Loucy (cell line): ENCODE data around the gene ARHGEF26.

Experiments
- H2AFZ ChIP-seq: fragments of 200-600 bp; sonication (generic); 2 replicates; pipeline ENCODE4 v1.6.0; 2016; ENCODE audit warnings: antibody characterized with exemption, mild to moderate bottlenecking, low read length, moderate library complexity
- H3F3A ChIP-seq: fragments of 200-600 bp; 2 replicates; pipeline ENCODE4 v1.6.0; 2016; ENCODE audit warnings: antibody characterized with exemption, low read depth, mild to moderate bottlenecking
- H3K27me3 ChIP-seq: fragments of 200-600 bp; sonication (generic); 2 replicates; pipeline ENCODE4 v1.6.1; 2014; ENCODE audit warnings: low read length, mild to moderate bottlenecking; ENCODE audit not compliant: insufficient read depth, poor library complexity, severe bottlenecking
- H3K36me3 ChIP-seq: fragments of 200-600 bp; sonication (generic); 2 replicates; pipeline ENCODE4 v1.6.1; 2016; ENCODE audit warnings: low read length; ENCODE audit not compliant: insufficient read depth
- H3K4me1 ChIP-seq: fragments of 200-600 bp; sonication (generic); 2 replicates; pipeline ENCODE4 v1.5.1; 2014; ENCODE audit warnings: low read length, mild to moderate bottlenecking; ENCODE audit not compliant: insufficient read depth, poor library complexity, severe bottlenecking
- H3K4me2 ChIP-seq: fragments of 200-600 bp; sonication (generic); 2 replicates; pipeline ENCODE4 v1.6.0; 2014; ENCODE audit warnings: antibody characterized with exemption, low read length, low read depth, mild to moderate bottlenecking; ENCODE audit not compliant: poor library complexity, severe bottlenecking
- H3K4me3 ChIP-seq: fragments of 200-600 bp; sonication (generic); 2 replicates; pipeline ENCODE4 v1.5.1; 2014; ENCODE audit warnings: low read length, mild to moderate bottlenecking, mixed read lengths; ENCODE audit not compliant: poor library complexity, severe bottlenecking
- H3K79me2 ChIP-seq: fragments of 200-600 bp; sonication (generic); 2 replicates; pipeline ENCODE4 v1.6.1; 2014; ENCODE audit warnings: low read length; ENCODE audit not compliant: insufficient read depth
- H3K9ac ChIP-seq: fragments of 200-600 bp; sonication (generic); 2 replicates; pipeline ENCODE4 v1.6.0; 2014; ENCODE audit warnings: mild to moderate bottlenecking, low read depth, low read length, moderate library complexity; ENCODE audit not compliant: poor library complexity, severe bottlenecking
- H3K9me2 ChIP-seq: fragments of 200-600 bp; sonication (generic); replicated peaks from 2 replicates; pipeline ENCODE4 v1.6.1; 2016; ENCODE audit warnings: low read depth, low read length, mixed read lengths
- H3K9me3 ChIP-seq: fragments of 200-600 bp; sonication (generic); 2 replicates; pipeline ENCODE4 v1.6.1; 2014; ENCODE audit warnings: mild to moderate bottlenecking, antibody characterized with exemption, low read length, low read depth; ENCODE audit not compliant: insufficient read depth
- H4K20me1 ChIP-seq: fragments of 200-600 bp; sonication (generic); 2 replicates; pipeline ENCODE4 v1.6.0; 2014; ENCODE audit warnings: antibody characterized with exemption, low read length, mild to moderate bottlenecking; ENCODE audit not compliant: insufficient read depth, poor library complexity, severe bottlenecking
- EZH2phosphoT487 ChIP-seq: fragments of 200-600 bp; IDR thresholded peaks from 2 replicates; pipeline ENCODE4 v1.6.1; 2018; ENCODE audit warnings: antibody characterized with exemption, mild to moderate bottlenecking, moderate library complexity, borderline replicate concordance
- TF ChIP-seq, protein P1 (sequence below): fragments of 200-600 bp; sonication (generic); conservative IDR thresholded peaks from 2 replicates; pipeline ENCODE4 v1.5.1; 2014; ENCODE audit warnings: mild to moderate bottlenecking, antibody characterized with exemption, low read length

The ARHGEF26 gene

DNA sequence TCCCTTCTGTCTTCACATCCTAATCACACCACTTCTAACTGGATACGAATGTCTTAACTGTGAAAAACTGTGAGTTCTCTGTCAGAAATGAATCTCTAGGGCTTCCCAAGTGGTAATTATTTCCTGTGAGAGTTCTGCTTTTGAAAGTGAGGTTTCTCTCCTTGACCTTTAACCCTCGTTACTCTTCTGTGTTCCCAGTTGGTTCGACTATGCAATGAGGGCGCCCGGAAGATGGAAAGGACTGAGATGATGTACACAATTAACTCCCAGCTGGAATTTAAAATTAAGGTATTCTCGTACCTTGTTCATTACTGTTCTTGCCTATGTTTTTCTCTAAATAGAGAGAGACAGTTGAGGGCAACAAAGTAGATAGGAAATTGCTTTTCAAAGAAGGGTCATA lies 96.5 kb downstream of the ARHGEF26 start:
- Histone ChIP-seq H3F3A (0 out of 2 replicates have a peak, but pooled peaks cover 6% of the 10 kb centered on the region), H2AFZ (no peak overlapping the region), H3K27me3 (no peaks in the 10 kb centered on the region), H3K9me3 (no peaks in the 10 kb centered on the region), H3K9ac (no peak overlapping the region), H3K9me2 (no peaks in the 10 kb centered on the region), H3K4me1 (peaks cover 7% of the 10 kb centered on the region), H3K4me2 (no peak overlapping the region), H3K36me3 (no peaks in the 10 kb centered on the region), H3K79me2 (no peaks in the 10 kb centered on the region), H3K4me3 (no peak overlapping the region), H4K20me1 (no peaks in the 10 kb centered on the region)
- TF ChIP-seq, protein P1, sequence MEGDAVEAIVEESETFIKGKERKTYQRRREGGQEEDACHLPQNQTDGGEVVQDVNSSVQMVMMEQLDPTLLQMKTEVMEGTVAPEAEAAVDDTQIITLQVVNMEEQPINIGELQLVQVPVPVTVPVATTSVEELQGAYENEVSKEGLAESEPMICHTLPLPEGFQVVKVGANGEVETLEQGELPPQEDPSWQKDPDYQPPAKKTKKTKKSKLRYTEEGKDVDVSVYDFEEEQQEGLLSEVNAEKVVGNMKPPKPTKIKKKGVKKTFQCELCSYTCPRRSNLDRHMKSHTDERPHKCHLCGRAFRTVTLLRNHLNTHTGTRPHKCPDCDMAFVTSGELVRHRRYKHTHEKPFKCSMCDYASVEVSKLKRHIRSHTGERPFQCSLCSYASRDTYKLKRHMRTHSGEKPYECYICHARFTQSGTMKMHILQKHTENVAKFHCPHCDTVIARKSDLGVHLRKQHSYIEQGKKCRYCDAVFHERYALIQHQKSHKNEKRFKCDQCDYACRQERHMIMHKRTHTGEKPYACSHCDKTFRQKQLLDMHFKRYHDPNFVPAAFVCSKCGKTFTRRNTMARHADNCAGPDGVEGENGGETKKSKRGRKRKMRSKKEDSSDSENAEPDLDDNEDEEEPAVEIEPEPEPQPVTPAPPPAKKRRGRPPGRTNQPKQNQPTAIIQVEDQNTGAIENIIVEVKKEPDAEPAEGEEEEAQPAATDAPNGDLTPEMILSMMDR, result no peak
- TF ChIP-seq EZH2phosphoT487, result no peak

DNA sequence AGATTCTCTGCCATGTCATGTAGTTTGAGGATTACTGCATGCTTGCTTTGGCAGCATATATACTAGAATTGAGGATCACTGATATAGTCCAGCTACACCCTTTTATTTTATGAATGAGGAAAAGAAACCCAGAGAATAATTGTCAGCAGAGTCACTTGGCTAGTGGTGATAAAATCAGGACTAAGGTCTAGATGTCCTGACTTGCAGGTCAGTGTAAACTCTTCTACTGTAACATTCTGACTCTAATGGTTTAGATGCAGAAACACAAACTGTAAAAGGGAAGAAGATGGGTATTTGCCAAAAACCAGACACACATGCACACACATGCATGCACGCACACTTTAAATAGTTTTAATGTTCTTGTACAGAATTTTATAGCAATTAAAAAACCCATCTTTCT lies 97.5 kb downstream of the ARHGEF26 start:
- Histone ChIP-seq H3F3A (0 out of 2 replicates have a peak, but pooled peaks cover 6% of the 10 kb centered on the region), H3K9ac (no peak overlapping the region), H3K79me2 (no peaks in the 10 kb centered on the region), H3K9me2 (no peaks in the 10 kb centered on the region), H3K9me3 (no peaks in the 10 kb centered on the region), H3K4me1 (peaks cover 7% of the 10 kb centered on the region), H3K4me2 (no peak overlapping the region), H4K20me1 (no peaks in the 10 kb centered on the region), H2AFZ (no peak overlapping the region), H3K36me3 (no peaks in the 10 kb centered on the region), H3K4me3 (no peak overlapping the region), H3K27me3 (no peaks in the 10 kb centered on the region)
- TF ChIP-seq, protein P1, result no peak
- no peak for TF ChIP-seq EZH2phosphoT487

DNA sequence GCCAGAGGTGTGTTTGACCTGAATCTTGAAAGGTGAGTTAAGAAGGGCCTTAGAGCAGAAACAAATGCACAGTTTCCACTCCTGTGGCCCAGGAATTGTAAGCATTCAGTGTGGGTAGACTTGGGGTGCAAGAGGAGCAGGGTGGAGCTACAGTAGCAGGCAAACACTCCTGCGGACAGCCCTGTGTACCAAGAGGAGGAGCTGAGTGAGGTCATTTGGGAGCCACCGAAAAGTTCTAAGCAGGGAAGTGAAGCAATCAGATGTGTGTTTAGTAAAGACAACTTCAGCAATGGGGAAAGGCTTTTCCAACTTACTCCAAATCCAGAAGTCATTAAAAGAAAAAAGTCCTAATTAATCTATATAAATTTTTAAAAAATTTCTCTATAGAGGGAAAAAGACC lies 99.3 kb downstream of the ARHGEF26 start:
- no peak for TF ChIP-seq EZH2phosphoT487
- TF ChIP-seq, protein P1, result no peak
- Histone ChIP-seq H3F3A (0 out of 2 replicates have a peak, but pooled peaks cover 6% of the 10 kb centered on the region), H3K79me2 (no peaks in the 10 kb centered on the region), H3K9me3 (no peaks in the 10 kb centered on the region), H2AFZ (no peak overlapping the region), H3K36me3 (no peaks in the 10 kb centered on the region), H3K4me3 (no peak overlapping the region), H3K9me2 (no peaks in the 10 kb centered on the region), H3K4me2 (no peak overlapping the region), H3K27me3 (no peaks in the 10 kb centered on the region), H3K9ac (no peak overlapping the region), H3K4me1 (peaks cover 15% of the 10 kb centered on the region), H4K20me1 (no peaks in the 10 kb centered on the region)
